ENCODE results near the gene VPS51. TPM values are rescaled to one million over a fixed set of nuclear protein-coding genes. Genes with fewer than 3 reads are reported as not detected.

The VPS51 gene
- total and polyA plus RNA-seq, 9 of the 15 experiments (the other 6 are each of a cell fraction or from before 2014, with no cell fraction given) = 1.8 to 143 (median 46.8) TPM

- TF ChIP-seq, protein P1, sequence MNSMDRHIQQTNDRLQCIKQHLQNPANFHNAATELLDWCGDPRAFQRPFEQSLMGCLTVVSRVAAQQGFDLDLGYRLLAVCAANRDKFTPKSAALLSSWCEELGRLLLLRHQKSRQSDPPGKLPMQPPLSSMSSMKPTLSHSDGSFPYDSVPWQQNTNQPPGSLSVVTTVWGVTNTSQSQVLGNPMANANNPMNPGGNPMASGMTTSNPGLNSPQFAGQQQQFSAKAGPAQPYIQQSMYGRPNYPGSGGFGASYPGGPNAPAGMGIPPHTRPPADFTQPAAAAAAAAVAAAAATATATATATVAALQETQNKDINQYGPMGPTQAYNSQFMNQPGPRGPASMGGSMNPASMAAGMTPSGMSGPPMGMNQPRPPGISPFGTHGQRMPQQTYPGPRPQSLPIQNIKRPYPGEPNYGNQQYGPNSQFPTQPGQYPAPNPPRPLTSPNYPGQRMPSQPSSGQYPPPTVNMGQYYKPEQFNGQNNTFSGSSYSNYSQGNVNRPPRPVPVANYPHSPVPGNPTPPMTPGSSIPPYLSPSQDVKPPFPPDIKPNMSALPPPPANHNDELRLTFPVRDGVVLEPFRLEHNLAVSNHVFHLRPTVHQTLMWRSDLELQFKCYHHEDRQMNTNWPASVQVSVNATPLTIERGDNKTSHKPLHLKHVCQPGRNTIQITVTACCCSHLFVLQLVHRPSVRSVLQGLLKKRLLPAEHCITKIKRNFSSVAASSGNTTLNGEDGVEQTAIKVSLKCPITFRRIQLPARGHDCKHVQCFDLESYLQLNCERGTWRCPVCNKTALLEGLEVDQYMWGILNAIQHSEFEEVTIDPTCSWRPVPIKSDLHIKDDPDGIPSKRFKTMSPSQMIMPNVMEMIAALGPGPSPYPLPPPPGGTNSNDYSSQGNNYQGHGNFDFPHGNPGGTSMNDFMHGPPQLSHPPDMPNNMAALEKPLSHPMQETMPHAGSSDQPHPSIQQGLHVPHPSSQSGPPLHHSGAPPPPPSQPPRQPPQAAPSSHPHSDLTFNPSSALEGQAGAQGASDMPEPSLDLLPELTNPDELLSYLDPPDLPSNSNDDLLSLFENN (IDR thresholded peaks at IDR 0.05; ENCODE audit: low read depth in 2 of 2, low read length in 2 of 2) = no peak
- TF ChIP-seq CTCF (IDR thresholded peaks at IDR 0.05 in 2 of 3, conservative IDR thresholded peaks at IDR 0.05 in 1 of 3; ENCODE audit: insufficient read depth in 2 of 3, low read depth in 1 of 3, low read length in 3 of 3) (peak; percentile 69 to 73 (median 72)), FUS (optimal IDR thresholded peaks at IDR 0.05; ENCODE audit: low read depth, low read length) (no peak), TAF1 (IDR thresholded peaks at IDR 0.05; ENCODE audit: control insufficient read depth, extremely low read depth, insufficient read depth, low read length, severe bottlenecking) (no peak), TOE1 (IDR thresholded peaks at IDR 0.05; ENCODE audit: borderline replicate concordance) (0 out of 2 replicates have a peak, but pooled peaks have one; percentile 19), TOE1 (CRISPR knock-in tag; IDR thresholded peaks at IDR 0.05; ENCODE audit: borderline replicate concordance, low read depth) (no peak), USF1 (CRISPR knock-in tag; IDR thresholded peaks at IDR 0.05) (peak; percentile 57; the same call in 1 of the 2 replicates), ZNF668 (CRISPR knock-in tag; IDR thresholded peaks at IDR 0.05) (no peak), KLF1 (tag; IDR thresholded peaks at IDR 0.05) (0 out of 2 replicates have a peak, but pooled peaks have one; percentile 9), BRD9 (IDR thresholded peaks at IDR 0.05; ENCODE audit: low read depth, partially characterized antibody) (peak; percentile 27), SREBF2 (CRISPR knock-in tag; IDR thresholded peaks at IDR 0.05) (no peak), RAD51 (IDR thresholded peaks at IDR 0.05; ENCODE audit: borderline replicate concordance, low read depth) (peak; percentile 45; the same call in 1 of the 2 replicates), L3MBTL2 (IDR thresholded peaks at IDR 0.05) (peak; percentile 11), FOXP1 (CRISPR knock-in tag; IDR thresholded peaks at IDR 0.05) (no peak)
- TF ChIP-seq, protein P2, sequence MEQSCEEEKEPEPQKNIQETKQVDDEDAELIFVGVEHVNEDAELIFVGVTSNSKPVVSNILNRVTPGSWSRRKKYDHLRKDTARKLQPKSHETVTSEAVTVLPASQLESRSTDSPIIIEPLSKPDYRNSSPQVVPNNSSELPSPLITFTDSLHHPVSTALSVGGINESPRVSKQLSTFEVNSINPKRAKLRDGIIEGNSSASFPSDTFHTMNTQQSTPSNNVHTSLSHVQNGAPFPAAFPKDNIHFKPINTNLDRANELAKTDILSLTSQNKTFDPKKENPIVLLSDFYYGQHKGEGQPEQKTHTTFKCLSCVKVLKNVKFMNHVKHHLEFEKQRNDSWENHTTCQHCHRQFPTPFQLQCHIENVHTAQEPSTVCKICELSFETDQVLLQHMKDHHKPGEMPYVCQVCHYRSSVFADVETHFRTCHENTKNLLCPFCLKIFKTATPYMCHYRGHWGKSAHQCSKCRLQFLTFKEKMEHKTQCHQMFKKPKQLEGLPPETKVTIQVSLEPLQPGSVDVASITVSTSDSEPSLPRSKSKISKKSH (CRISPR knock-in tag; IDR thresholded peaks at IDR 0.05) = no peak
- TF ChIP-seq, protein P3, sequence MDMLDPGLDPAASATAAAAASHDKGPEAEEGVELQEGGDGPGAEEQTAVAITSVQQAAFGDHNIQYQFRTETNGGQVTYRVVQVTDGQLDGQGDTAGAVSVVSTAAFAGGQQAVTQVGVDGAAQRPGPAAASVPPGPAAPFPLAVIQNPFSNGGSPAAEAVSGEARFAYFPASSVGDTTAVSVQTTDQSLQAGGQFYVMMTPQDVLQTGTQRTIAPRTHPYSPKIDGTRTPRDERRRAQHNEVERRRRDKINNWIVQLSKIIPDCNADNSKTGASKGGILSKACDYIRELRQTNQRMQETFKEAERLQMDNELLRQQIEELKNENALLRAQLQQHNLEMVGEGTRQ (CRISPR knock-in tag; IDR thresholded peaks at IDR 0.05) = peak; percentile 68
These were observed 35.1 kb upstream of the VPS51 start (continued) for GRCh38 chr11:65060913-65061408.

Data from K562 (cell line).